Esophagus muscularis mucosa (tissue), 4 donors: ENCODE results near the gene GPR132.

Source experiments
- EP300 ChIP-seq: sonication (generic); formaldehyde crosslinking; IDR thresholded peaks from one replicate; pipeline ENCODE4 v1.6.1; 2017; ENCODE audit warnings: antibody characterized with exemption
- POLR2A ChIP-seq: fragments of 450-650 bp; IDR thresholded peaks from one replicate; pipeline ENCODE4 v1.6.1; 2017; ENCODE audit warnings: antibody characterized with exemption, moderate library complexity, mild to moderate bottlenecking, low read depth
- TF ChIP-seq, protein P1 (sequence below), 3 experiments: fragments of 200-600 bp in 2 of 3; fragments of 450-650 bp in 1 of 3; sonication (generic) in 2 of 3; IDR thresholded peaks; one replicate each; pipeline ENCODE4 v1.5.1; 2017 to 2019; ENCODE audit warnings: antibody characterized with exemption in 3 of 3, mild to moderate bottlenecking in 2 of 3, moderate library complexity in 1 of 3

GRCh38 chr14:105105158-105105557, 39.9 kb upstream of the GPR132 start:
- TF ChIP-seq, protein P1, sequence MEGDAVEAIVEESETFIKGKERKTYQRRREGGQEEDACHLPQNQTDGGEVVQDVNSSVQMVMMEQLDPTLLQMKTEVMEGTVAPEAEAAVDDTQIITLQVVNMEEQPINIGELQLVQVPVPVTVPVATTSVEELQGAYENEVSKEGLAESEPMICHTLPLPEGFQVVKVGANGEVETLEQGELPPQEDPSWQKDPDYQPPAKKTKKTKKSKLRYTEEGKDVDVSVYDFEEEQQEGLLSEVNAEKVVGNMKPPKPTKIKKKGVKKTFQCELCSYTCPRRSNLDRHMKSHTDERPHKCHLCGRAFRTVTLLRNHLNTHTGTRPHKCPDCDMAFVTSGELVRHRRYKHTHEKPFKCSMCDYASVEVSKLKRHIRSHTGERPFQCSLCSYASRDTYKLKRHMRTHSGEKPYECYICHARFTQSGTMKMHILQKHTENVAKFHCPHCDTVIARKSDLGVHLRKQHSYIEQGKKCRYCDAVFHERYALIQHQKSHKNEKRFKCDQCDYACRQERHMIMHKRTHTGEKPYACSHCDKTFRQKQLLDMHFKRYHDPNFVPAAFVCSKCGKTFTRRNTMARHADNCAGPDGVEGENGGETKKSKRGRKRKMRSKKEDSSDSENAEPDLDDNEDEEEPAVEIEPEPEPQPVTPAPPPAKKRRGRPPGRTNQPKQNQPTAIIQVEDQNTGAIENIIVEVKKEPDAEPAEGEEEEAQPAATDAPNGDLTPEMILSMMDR (IDR thresholded peaks at IDR 0.05), result no peak
- no peak for TF ChIP-seq EP300
- no peak for TF ChIP-seq POLR2A
